GM12878 (cell line): ENCODE measurements around the gene FSHR. TPM values are rescaled to one million over a fixed set of nuclear protein-coding genes. Genes with fewer than 3 reads are reported as not detected.

ENCODE experiments used
- ATAC-seq: fragments of 200-7000 bp; cut with Tn5 transposase; 3 replicates; pipeline ENCODE4 v1.9.1; 2020; ENCODE audit warnings: mild to moderate bottlenecking, moderate library complexity
- BruUV-seq: library from RNA; stranded (reverse); fragments of 400-500 nt; replicated peaks from 2 replicates; lab custom pipeline; 2021; lab: Mats Ljungman, UMichigan
- CTCF ChIA-PET: fragments of 300-600 bp; sonication (Branson Sonifier 250); formaldehyde crosslinking; extraction: SDS; loops from one replicate; lab custom pipeline; 2021; ENCODE audit warnings: inconsistent platforms; lab: Yijun Ruan, JAX
- POLR2A ChIA-PET: fragments of 350-600 bp; formaldehyde crosslinking; extraction: SDS; loops from one replicate; lab custom pipeline; 2021; ENCODE audit warnings: inconsistent platforms; lab: Charles Lee
- RAD21 ChIA-PET: fragments of 300-600 bp; sonication (Branson Sonifier 250); formaldehyde crosslinking; loops from one replicate; lab custom pipeline; 2023; ENCODE audit warnings: antibody characterized with exemption; ENCODE audit not compliant: unreplicated experiment; lab: Charles Lee
- SMC1A ChIA-PET: fragments of 300-600 bp; sonication (Branson Sonifier 250); formaldehyde crosslinking; loops from one replicate; lab custom pipeline; 2023; ENCODE audit not compliant: unreplicated experiment, uncharacterized antibody; lab: Charles Lee
- DNase-seq: peaks from one replicate; pipeline ENCODE4 v3.0.0-alpha.2; 2011; ENCODE audit warnings: low read depth, low spot score
- FAIRE-seq: peaks from 3 replicates; lab custom pipeline; 2011; peaks lifted over from hg19 to GRCh38; lab: Jason Lieb, UNC
- H2AFZ ChIP-seq: 2 replicates; pipeline ENCODE4 v1.6.0; 2011; ENCODE audit warnings: low read depth, low read length, control low read depth; ENCODE audit not compliant: control insufficient read depth
- H3K27ac ChIP-seq: 2 replicates; pipeline ENCODE4 v1.5.1; 2011; ENCODE audit warnings: control low read depth; ENCODE audit not compliant: control insufficient read depth, insufficient read depth
- H3K27me3 ChIP-seq, 2 experiments: replicated peaks in 1 of 2; 2 replicates each; pipeline versions ENCODE4 v1.6.0 to v1.6.1; 2011; ENCODE audit warnings: low read length in 1 of 2; ENCODE audit not compliant: control insufficient read depth in 2 of 2, insufficient read depth in 2 of 2
- H3K36me3 ChIP-seq, 2 experiments: 2 replicates each; pipeline ENCODE4 v1.5.1; 2011; ENCODE audit warnings: low read length in 1 of 2; ENCODE audit not compliant: control insufficient read depth in 2 of 2, insufficient read depth in 2 of 2
- H3K4me1 ChIP-seq: 2 replicates; pipeline ENCODE4 v1.6.1; 2011; ENCODE audit warnings: mild to moderate bottlenecking, low read length, moderate library complexity, mixed read lengths; ENCODE audit not compliant: control insufficient read depth, insufficient read depth
- H3K4me2 ChIP-seq: 2 replicates; pipeline ENCODE4 v1.6.0; 2011; ENCODE audit warnings: control low read depth; ENCODE audit not compliant: control insufficient read depth, insufficient read depth
- H3K4me3 ChIP-seq: fragments of 200-600 bp; sonication (generic); 2 replicates; pipeline ENCODE4 v1.5.1; 2016
- H3K79me2 ChIP-seq: 2 replicates; pipeline ENCODE4 v1.6.0; 2011; ENCODE audit warnings: low read length; ENCODE audit not compliant: control insufficient read depth, insufficient read depth
- H3K9ac ChIP-seq: 2 replicates; pipeline ENCODE4 v1.8.0; 2011; ENCODE audit warnings: low read length, control low read depth, mixed read lengths; ENCODE audit not compliant: control insufficient read depth, insufficient read depth
- H3K9me3 ChIP-seq: replicated peaks from 3 replicates; pipeline ENCODE4 v1.5.1; 2011; ENCODE audit warnings: mild to moderate bottlenecking, low read length; ENCODE audit not compliant: control insufficient read depth, insufficient read depth
- H4K20me1 ChIP-seq: 2 replicates; pipeline ENCODE4 v1.6.0; 2011; ENCODE audit not compliant: control insufficient read depth, insufficient read depth
- BHLHE40 ChIP-seq, 2 experiments: fragments of 450-650 bp in 1 of 2; IDR thresholded peaks; 2 replicates each; pipeline ENCODE4 v1.6.1; 2011 to 2017; ENCODE audit warnings: low read depth in 2 of 2, borderline replicate concordance in 1 of 2, improper control_type of control experiment in 1 of 2, low read length in 1 of 2, mild to moderate bottlenecking in 1 of 2
- IRF5 ChIP-seq: fragments of 450-650 bp; IDR thresholded peaks from 2 replicates; pipeline ENCODE4 v1.6.1; 2017; ENCODE audit warnings: borderline replicate concordance
- LARP7 ChIP-seq: fragments of 450-650 bp; IDR thresholded peaks from 2 replicates; pipeline ENCODE4 v1.6.1; 2017; ENCODE audit warnings: mild to moderate bottlenecking
- MEF2B ChIP-seq: fragments of 450-650 bp; IDR thresholded peaks from 2 replicates; pipeline ENCODE4 v1.6.1; 2018; ENCODE audit warnings: mild to moderate bottlenecking, moderate library complexity; ENCODE audit not compliant: partially characterized antibody, poor library complexity, severe bottlenecking
- SIX5 ChIP-seq: IDR thresholded peaks from 2 replicates; pipeline ENCODE4 v1.6.1; 2011; ENCODE audit warnings: mild to moderate bottlenecking, low read depth, low read length, moderate library complexity; ENCODE audit not compliant: severe bottlenecking
- SMARCA5 ChIP-seq: fragments of 450-650 bp; IDR thresholded peaks from 2 replicates; pipeline ENCODE4 v1.6.1; 2017; ENCODE audit warnings: mild to moderate bottlenecking
- SPI1 ChIP-seq: IDR thresholded peaks from 2 replicates; pipeline ENCODE4 v1.6.1; 2011; ENCODE audit warnings: low read depth, mild to moderate bottlenecking, low read length, moderate library complexity, borderline replicate concordance; ENCODE audit not compliant: insufficient read depth
- YBX1 ChIP-seq: fragments of 450-650 bp; IDR thresholded peaks from 2 replicates; pipeline ENCODE4 v1.6.1; 2016; ENCODE audit warnings: antibody characterized with exemption
- ZBTB4 ChIP-seq: fragments of 450-650 bp; formaldehyde crosslinking; IDR thresholded peaks from 2 replicates; pipeline ENCODE4 v1.4.0; 2022; ENCODE audit warnings: mild to moderate bottlenecking, moderate library complexity
- WGBS: methylation state at CpG from one replicate; pipeline ENCODE4 v1.1.6; 2016; ENCODE audit warnings: low lambda C conversion rate; ENCODE audit not compliant: insufficient replicate concordance, insufficient coverage; ENCODE audit errors: missing lambda C conversion rate; 5-methylcytosine and 5-hydroxymethylcytosine counted together
- in situ Hi-C: fragments of 300-500 bp; cut with MboI; formaldehyde crosslinking; loops from 9 replicates; pipeline ENCODE4 v1.14.3; 2018; ENCODE audit warnings: mixed read lengths
- intact Hi-C: fragments of 100-400 bp; cut with micrococcal nuclease; formaldehyde crosslinking; loops from one replicate; pipeline ENCODE4 v1.14.2; 2022; ENCODE audit not compliant: unreplicated experiment
- polyA plus RNA-seq, 11 experiments: library from polyadenylated mRNA; depleted of rRNA in 4 of 11; unstranded in 6 of 11; stranded (reverse) in 5 of 11; fragments of >200 nt; fragmentation: Nextera tagmentation in 4 of 11; fragmentation: Illumina TruSeq in 1 of 11; extraction: Ambion mirVana in 4 of 11; extraction: Trizol in 1 of 11; gene quantifications; 1 replicate in 1 of 11; 2 replicates in 10 of 11; pipeline versions ENCODE4 v1.2.1 to v1.2.3, GENCODE V29; 2011 to 2016; ENCODE audit warnings: inconsistent platforms in 2 of 11, missing spikeins in 2 of 11, low read depth in 1 of 11
- total RNA-seq, 4 experiments: library from RNA; depleted of rRNA in 3 of 4; stranded (reverse); fragments of >200 nt in 3 of 4; fragmentation: Illumina TruSeq in 1 of 4; extraction: Trizol in 1 of 4; gene quantifications; 2 replicates each; pipeline versions ENCODE4 v1.2.1 to v1.2.3, GENCODE V29; 2013 to 2021
- TF ChIP-seq, protein P1 (sequence below): IDR thresholded peaks from 2 replicates; pipeline ENCODE4 v1.6.1; 2011; ENCODE audit warnings: low read depth, low read length, improper control_type of control experiment, borderline replicate concordance
- TF ChIP-seq, protein P2 (sequence below): fragments of 450-650 bp; IDR thresholded peaks from 2 replicates; pipeline ENCODE4 v1.6.1; 2018; ENCODE audit warnings: borderline replicate concordance, mild to moderate bottlenecking; ENCODE audit not compliant: partially characterized antibody
- TF ChIP-seq, protein P3 (sequence below): IDR thresholded peaks from 2 replicates; pipeline ENCODE4 v1.6.1; 2012; ENCODE audit warnings: low read depth, low read length, improper control_type of control experiment

The FSHR gene
- total and polyA plus RNA-seq, 10 of the 15 experiments (the other 5 are each of a cell fraction or from before 2014, with no cell fraction given), result not detected

- FAIRE-seq (no peak), ATAC-seq (no peak), DNase-seq (no peak)
- Histone ChIP-seq H3K4me3 (no peak overlapping the region), H3K9ac (no peak overlapping the region), H3K27ac (no peak overlapping the region), H2AFZ (no peak overlapping the region), H3K4me1 (no peaks in the 10 kb centered on the region), H3K36me3 (no peaks in the 10 kb centered on the region), H3K9me3 (no peaks in the 10 kb centered on the region), H4K20me1 (no peaks in the 10 kb centered on the region), H3K79me2 (no peaks in the 10 kb centered on the region), H3K4me2 (no peak overlapping the region), H3K27me3 (no peaks in the 10 kb centered on the region; a peak in 1 of 4 replicates)
- intact Hi-C loops, result no loop called here
- in situ Hi-C loops, result no loop called here
- 5% methylated on average over 6 of the region's 6 CpGs for WGBS
- BruUV-seq, result no TSS peak
- ChIA-PET RAD21 (no interaction called here), CTCF (interaction anchor here (1.0 kb wide), 1 partner anchor 10 kb away, joined by 4 read pairs; no protein-coding TSS in a partner anchor), SMC1A (no interaction called here), POLR2A (no interaction called here)
- TF ChIP-seq SMARCA5, result no peak
- no peak for TF ChIP-seq ZBTB4 (CRISPR knock-in tag)
- TF ChIP-seq, protein P1, sequence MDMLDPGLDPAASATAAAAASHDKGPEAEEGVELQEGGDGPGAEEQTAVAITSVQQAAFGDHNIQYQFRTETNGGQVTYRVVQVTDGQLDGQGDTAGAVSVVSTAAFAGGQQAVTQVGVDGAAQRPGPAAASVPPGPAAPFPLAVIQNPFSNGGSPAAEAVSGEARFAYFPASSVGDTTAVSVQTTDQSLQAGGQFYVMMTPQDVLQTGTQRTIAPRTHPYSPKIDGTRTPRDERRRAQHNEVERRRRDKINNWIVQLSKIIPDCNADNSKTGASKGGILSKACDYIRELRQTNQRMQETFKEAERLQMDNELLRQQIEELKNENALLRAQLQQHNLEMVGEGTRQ, result no peak
- TF ChIP-seq LARP7, result no peak
- no peak for TF ChIP-seq SIX5
- TF ChIP-seq MEF2B, result no peak
- no peak for TF ChIP-seq YBX1
- no peak for TF ChIP-seq IRF5
- TF ChIP-seq, protein P2, sequence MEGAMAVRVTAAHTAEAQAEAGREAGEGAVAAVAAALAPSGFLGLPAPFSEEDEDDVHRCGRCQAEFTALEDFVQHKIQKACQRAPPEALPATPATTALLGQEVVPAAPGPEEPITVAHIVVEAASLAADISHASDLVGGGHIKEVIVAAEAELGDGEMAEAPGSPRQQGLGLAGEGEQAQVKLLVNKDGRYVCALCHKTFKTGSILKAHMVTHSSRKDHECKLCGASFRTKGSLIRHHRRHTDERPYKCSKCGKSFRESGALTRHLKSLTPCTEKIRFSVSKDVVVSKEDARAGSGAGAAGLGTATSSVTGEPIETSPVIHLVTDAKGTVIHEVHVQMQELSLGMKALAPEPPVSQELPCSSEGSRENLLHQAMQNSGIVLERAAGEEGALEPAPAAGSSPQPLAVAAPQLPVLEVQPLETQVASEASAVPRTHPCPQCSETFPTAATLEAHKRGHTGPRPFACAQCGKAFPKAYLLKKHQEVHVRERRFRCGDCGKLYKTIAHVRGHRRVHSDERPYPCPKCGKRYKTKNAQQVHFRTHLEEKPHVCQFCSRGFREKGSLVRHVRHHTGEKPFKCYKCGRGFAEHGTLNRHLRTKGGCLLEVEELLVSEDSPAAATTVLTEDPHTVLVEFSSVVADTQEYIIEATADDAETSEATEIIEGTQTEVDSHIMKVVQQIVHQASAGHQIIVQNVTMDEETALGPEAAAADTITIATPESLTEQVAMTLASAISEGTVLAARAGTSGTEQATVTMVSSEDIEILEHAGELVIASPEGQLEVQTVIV, result no peak
- no peak for TF ChIP-seq BHLHE40 (IDR thresholded peaks at IDR 0.05; ENCODE audit: borderline replicate concordance in 1 of 2, low read depth in 2 of 2, low read length in 1 of 2)
- TF ChIP-seq SPI1, result no peak
- TF ChIP-seq, protein P3, sequence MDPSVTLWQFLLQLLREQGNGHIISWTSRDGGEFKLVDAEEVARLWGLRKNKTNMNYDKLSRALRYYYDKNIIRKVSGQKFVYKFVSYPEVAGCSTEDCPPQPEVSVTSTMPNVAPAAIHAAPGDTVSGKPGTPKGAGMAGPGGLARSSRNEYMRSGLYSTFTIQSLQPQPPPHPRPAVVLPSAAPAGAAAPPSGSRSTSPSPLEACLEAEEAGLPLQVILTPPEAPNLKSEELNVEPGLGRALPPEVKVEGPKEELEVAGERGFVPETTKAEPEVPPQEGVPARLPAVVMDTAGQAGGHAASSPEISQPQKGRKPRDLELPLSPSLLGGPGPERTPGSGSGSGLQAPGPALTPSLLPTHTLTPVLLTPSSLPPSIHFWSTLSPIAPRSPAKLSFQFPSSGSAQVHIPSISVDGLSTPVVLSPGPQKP, result no peak
Measured at GRCh38 chr2:48929571-48930301, 224.6 kb downstream of the FSHR start.
